Omental fat pad (tissue), 4 donors: ENCODE data around the gene BRI3BP. TPM values are rescaled to one million over a fixed set of nuclear protein-coding genes. Genes with fewer than 3 reads are reported as not detected.
A peak's percentile ranks its signal among the peaks of the same experiment; 100 is the strongest.
"Not testable (repeated sequence)": the region's sequence is repeated elsewhere in the genome, so short reads cannot be mapped to it uniquely, and the experiment has no call there.

Experiments used
- ATAC-seq: fragments of 150-250 bp; one replicate; pipeline ENCODE4 v1.9.1; 2016; ENCODE audit warnings: mild to moderate bottlenecking, moderate library complexity; ENCODE audit not compliant: low FRiP score
- DNase-seq: peaks from one replicate; pipeline ENCODE4 v3.0.0-alpha.2; 2019; ENCODE audit warnings: low spot score
- CTCF ChIP-seq, 3 donors: fragments of 450-650 bp; IDR thresholded peaks; one replicate each; pipeline ENCODE4 v1.5.1; 2016 to 2017; ENCODE audit warnings: antibody characterized with exemption in 3 of 3, mild to moderate bottlenecking in 3 of 3, moderate library complexity in 2 of 3
- total RNA-seq, 4 donors: library from RNA; depleted of rRNA; stranded (reverse); fragments of >200 nt; gene quantifications; one replicate each; pipeline ENCODE4 v1.1.0, GENCODE V29; 2016

BRI3BP gene
- total RNA-seq, 4 donors from 2014 or later = 3.5 to 5.4 (median 4.4) TPM

DNA sequence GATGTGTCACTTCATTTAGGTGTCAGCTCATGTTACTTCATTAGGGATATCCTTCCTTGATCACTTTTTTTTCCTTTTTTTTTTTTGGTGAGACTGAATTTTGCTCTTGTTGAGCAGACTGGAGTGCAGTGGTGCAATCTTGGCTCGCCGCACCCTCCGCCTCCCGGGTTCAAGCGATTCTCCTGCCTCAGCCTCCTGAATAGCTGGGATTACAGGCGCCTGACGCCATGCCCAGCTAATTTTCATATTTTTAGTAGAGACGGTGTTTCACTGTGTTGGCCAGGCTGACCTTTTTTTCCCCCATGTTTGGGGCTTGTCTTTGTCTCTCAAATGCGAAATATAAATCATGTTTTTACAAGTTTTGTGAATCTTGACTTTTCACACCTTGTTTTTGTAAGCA, 62.1 kb downstream of the BRI3BP start:
- no peak for ATAC-seq
- TF ChIP-seq CTCF (IDR thresholded peaks at IDR 0.05) = no peak
- no peak for DNase-seq

GRCh38 chr12:125056306-125056705, 62.9 kb downstream of the BRI3BP start:
- DNase-seq (no peak), ATAC-seq (no peak)
- TF ChIP-seq CTCF (IDR thresholded peaks at IDR 0.05) = no peak

DNA sequence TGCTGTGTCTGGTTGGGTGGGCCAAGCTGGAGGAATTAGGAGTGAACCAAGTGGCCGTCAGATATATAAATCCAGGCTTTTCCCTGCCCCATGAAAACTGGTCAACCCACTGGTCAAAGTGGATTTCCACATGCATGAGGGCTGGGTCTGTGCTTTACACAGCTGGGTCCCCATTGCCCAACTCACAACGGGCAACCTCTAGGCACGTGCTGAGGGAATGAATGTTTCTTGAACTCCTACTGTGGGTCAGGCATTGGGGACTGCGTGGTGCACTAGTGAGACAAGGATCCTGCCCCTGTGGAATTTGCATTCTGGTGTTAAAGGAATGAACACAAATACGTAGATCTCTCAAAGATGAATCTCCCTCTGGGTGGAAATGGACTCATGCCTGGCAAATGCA, 64.3 kb downstream of the BRI3BP start:
- DNase-seq (no peak), ATAC-seq (no peak)
- no peak for TF ChIP-seq CTCF (IDR thresholded peaks at IDR 0.05)

DNA sequence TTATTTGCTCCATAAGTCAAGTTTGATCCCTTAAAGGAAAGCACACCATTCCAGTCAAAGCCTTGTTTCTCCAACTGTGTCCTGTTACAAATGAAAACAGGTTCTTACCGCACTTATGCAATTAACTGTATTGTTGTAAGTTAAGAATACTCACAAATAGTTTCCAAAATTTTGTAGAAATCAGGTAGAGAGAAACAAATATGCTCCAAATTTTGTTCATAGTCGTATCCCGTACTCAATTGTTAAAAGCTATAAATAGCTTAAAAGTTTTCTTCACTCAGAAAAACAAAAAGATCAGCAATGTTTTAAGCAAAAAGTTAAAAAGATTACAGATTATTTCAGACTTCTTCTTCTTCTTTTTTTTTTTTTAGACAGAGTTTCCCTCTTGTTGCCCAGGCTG, 67.8 kb downstream of the BRI3BP start:
- DNase-seq = no peak
- no peak for TF ChIP-seq CTCF (IDR thresholded peaks at IDR 0.05)
- no peak for ATAC-seq

- ATAC-seq, DNase-seq: not testable (repeated sequence)
These were observed 70.1 kb downstream of the BRI3BP start for GRCh38 chr12:125063522-125063921.

DNA sequence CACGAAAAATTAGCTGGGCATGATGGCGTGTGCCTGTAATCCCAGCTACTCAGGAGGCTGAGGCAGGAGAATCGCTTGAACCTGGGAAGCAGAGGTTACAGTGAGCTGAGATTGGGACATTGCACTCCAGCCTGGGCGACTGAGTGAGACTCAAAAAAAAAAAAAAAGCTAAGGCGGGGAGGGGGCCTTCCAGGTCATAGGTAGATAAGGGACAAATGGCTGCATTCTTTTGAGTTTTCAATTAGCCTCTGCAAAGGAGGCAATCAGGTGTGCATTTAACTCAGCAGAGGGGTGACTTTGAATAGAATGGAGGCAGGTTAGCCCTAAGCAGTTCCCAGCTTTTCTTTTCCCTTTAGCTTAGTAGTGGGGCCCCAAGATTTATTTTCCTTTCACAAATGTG, 71.0 kb downstream of the BRI3BP start:
- ATAC-seq = no peak
- DNase-seq = no peak
- TF ChIP-seq CTCF (IDR thresholded peaks at IDR 0.05) = no peak

- ATAC-seq (peak; percentile 97), DNase-seq (peak; percentile 36)
- TF ChIP-seq CTCF (IDR thresholded peaks at IDR 0.05) = no peak
These were observed 71.8 kb downstream of the BRI3BP start, which contains the start of gene AACS for GRCh38 chr12:125065021-125065918. AACS (plus strand) TSS chr12:125065435; CDS start chr12:125065585, 150 bp downstream.
